Astrocyte (in vitro differentiated cells and primary cell): Measurements from ENCODE around the gene RUNX3. TPM values are rescaled to one million over a fixed set of nuclear protein-coding genes. Genes with fewer than 3 reads are reported as not detected.

ENCODE experiments used
- DNase-seq: peaks from one replicate; pipeline ENCODE4 v3.0.0-alpha.2; 2010; ENCODE audit warnings: low read depth
- FAIRE-seq: peaks from 2 replicates; lab custom pipeline; 2011; peaks lifted over from hg19 to GRCh38; lab: Jason Lieb, UNC
- H2AFZ ChIP-seq: 2 replicates; pipeline ENCODE4 v1.6.0; 2012; ENCODE audit warnings: low read depth, low read length, inconsistent platforms
- H3K27ac ChIP-seq: 2 replicates; pipeline ENCODE4 v1.5.1; 2011; ENCODE audit warnings: low read depth, low read length, inconsistent platforms
- H3K27me3 ChIP-seq: 2 replicates; pipeline ENCODE4 v1.6.0; 2011; ENCODE audit warnings: low read length, inconsistent platforms; ENCODE audit not compliant: insufficient read depth
- H3K36me3 ChIP-seq: 2 replicates; pipeline ENCODE4 v1.5.1; 2011; ENCODE audit warnings: low read length, inconsistent platforms; ENCODE audit not compliant: insufficient read depth
- H3K4me1 ChIP-seq: 2 replicates; pipeline ENCODE4 v1.5.1; 2011; ENCODE audit warnings: low read length, inconsistent platforms; ENCODE audit not compliant: insufficient read depth
- H3K4me2 ChIP-seq: 2 replicates; pipeline ENCODE4 v1.6.0; 2012; ENCODE audit warnings: low read length, inconsistent platforms
- H3K4me3 ChIP-seq: 2 replicates; pipeline ENCODE4 v1.5.1; 2011; ENCODE audit warnings: low read depth, mild to moderate bottlenecking, low read length, inconsistent platforms; ENCODE audit not compliant: insufficient read depth
- H3K79me2 ChIP-seq: 2 replicates; pipeline ENCODE4 v1.6.0; 2012; ENCODE audit warnings: mild to moderate bottlenecking, low read length, inconsistent platforms; ENCODE audit not compliant: insufficient read depth
- H3K9ac ChIP-seq: 2 replicates; pipeline ENCODE4 v1.6.0; 2012; ENCODE audit warnings: mild to moderate bottlenecking, low read length, inconsistent platforms
- H3K9me3 ChIP-seq: 2 replicates; pipeline ENCODE4 v1.5.1; 2012; ENCODE audit warnings: low read depth, mild to moderate bottlenecking, low read length, inconsistent platforms; ENCODE audit not compliant: insufficient read depth
- H4K20me1 ChIP-seq: 2 replicates; pipeline ENCODE4 v1.6.0; 2012; ENCODE audit warnings: low read length, inconsistent platforms; ENCODE audit not compliant: insufficient read depth
- H3K27ac Mint-ChIP-seq: one replicate; pipeline ENCODE4 v1.8.0; 2021; ENCODE audit warnings: mild to moderate bottlenecking, mixed read lengths; ENCODE audit not compliant: unreplicated experiment
- H3K27me3 Mint-ChIP-seq: one replicate; pipeline ENCODE4 v1.8.0; 2021; ENCODE audit warnings: low read depth, mixed read lengths; ENCODE audit not compliant: unreplicated experiment
- H3K36me3 Mint-ChIP-seq: one replicate; pipeline ENCODE4 v1.8.0; 2021; ENCODE audit warnings: low read depth, mixed read lengths; ENCODE audit not compliant: unreplicated experiment
- H3K4me1 Mint-ChIP-seq: one replicate; pipeline ENCODE4 v1.8.0; 2021; ENCODE audit warnings: low read depth, mixed read lengths; ENCODE audit not compliant: unreplicated experiment
- H3K4me3 Mint-ChIP-seq: one replicate; pipeline ENCODE4 v1.8.0; 2021; ENCODE audit warnings: mild to moderate bottlenecking, moderate library complexity, mixed read lengths; ENCODE audit not compliant: unreplicated experiment
- H3K9me3 Mint-ChIP-seq: one replicate; pipeline ENCODE4 v1.8.0; 2021; ENCODE audit warnings: mild to moderate bottlenecking, mixed read lengths; ENCODE audit not compliant: unreplicated experiment
- CTCF ChIP-seq: IDR thresholded peaks from 2 replicates; pipeline ENCODE4 v1.5.1; 2011; ENCODE audit warnings: low read depth, mild to moderate bottlenecking, inconsistent platforms, low read length, moderate library complexity; ENCODE audit not compliant: insufficient read depth
- EZH2 ChIP-seq: IDR thresholded peaks from 2 replicates; pipeline ENCODE4 v1.6.1; 2012; ENCODE audit warnings: mild to moderate bottlenecking, low read length, inconsistent platforms; ENCODE audit not compliant: insufficient read depth
- total RNA-seq: library from RNA; stranded (reverse); gene quantifications from 2 replicates; pipeline ENCODE4 v1.2.1, GENCODE V29; 2021

The RUNX3 gene
- total RNA-seq, 1 donor from 2014 or later, result 2.5 TPM

- Histone ChIP-seq H2AFZ (no peak overlapping the region), H3K36me3 (no peaks in the 10 kb centered on the region), H3K4me3 (no peak overlapping the region), H4K20me1 (no peaks in the 10 kb centered on the region), H3K27me3 (peaks cover 23% of the 10 kb centered on the region), H3K9me3 (no peaks in the 10 kb centered on the region), H3K9ac (no peak overlapping the region), H3K27ac (no peak overlapping the region), H3K4me1 (no peaks in the 10 kb centered on the region), H3K4me2 (no peak overlapping the region), H3K79me2 (no peaks in the 10 kb centered on the region)
- TF ChIP-seq CTCF, result no peak
- no peak for TF ChIP-seq EZH2
- peak overlapping the region; percentile 36 for H3K27ac Mint-ChIP-seq
- no peak for DNase-seq
- peaks cover 28% of the 10 kb centered on the region for H3K27me3 Mint-ChIP-seq
- FAIRE-seq, result no peak
- no peaks in the 10 kb centered on the region for H3K36me3 Mint-ChIP-seq
- H3K4me3 Mint-ChIP-seq, result no peak overlapping the region
- H3K4me1 Mint-ChIP-seq, result no peaks in the 10 kb centered on the region
- H3K9me3 Mint-ChIP-seq, result no peaks in the 10 kb centered on the region
Observed at GRCh38 chr1:24899581-24900485, 30.2 kb downstream of the RUNX3 start.

- no peak for FAIRE-seq
Observed at GRCh38 chr1:24898909-24899439, 31.1 kb downstream of the RUNX3 start.

More at GRCh38 chr1:24898909-24899439, 31.1 kb downstream of the RUNX3 start:
- TF ChIP-seq CTCF, result no peak
- TF ChIP-seq EZH2, result no peak
- Mint-ChIP-seq H3K27ac (no peak overlapping the region), H3K9me3 (no peaks in the 10 kb centered on the region), H3K27me3 (peaks cover 25% of the 10 kb centered on the region), H3K4me1 (no peaks in the 10 kb centered on the region), H3K36me3 (no peaks in the 10 kb centered on the region), H3K4me3 (no peak overlapping the region)
- no peak overlapping the region for H3K4me2 ChIP-seq
- H3K79me2 ChIP-seq, result no peaks in the 10 kb centered on the region
- no peaks in the 10 kb centered on the region for H3K36me3 ChIP-seq
- no peaks in the 10 kb centered on the region for H3K4me1 ChIP-seq
- no peaks in the 10 kb centered on the region for H4K20me1 ChIP-seq
- H3K9me3 ChIP-seq, result no peaks in the 10 kb centered on the region
- H3K27ac ChIP-seq, result no peak overlapping the region
- no peak overlapping the region for H3K4me3 ChIP-seq
- no peak overlapping the region for H3K9ac ChIP-seq
- H3K27me3 ChIP-seq, result peaks cover 23% of the 10 kb centered on the region
- no peak overlapping the region for H2AFZ ChIP-seq
- no peak for DNase-seq
